Nephron (organoid): ENCODE data around the gene JMJD1C.

Source experiments
- H3K27ac Mint-ChIP-seq, 3 experiments: 2 replicates each; pipeline ENCODE4 v1.8.0; 2020; ENCODE audit warnings: mixed read lengths in 3 of 3, mild to moderate bottlenecking in 2 of 3, moderate library complexity in 1 of 3
- H3K27me3 Mint-ChIP-seq: 2 replicates; pipeline ENCODE4 v1.8.0; 2021; ENCODE audit warnings: low read depth, mild to moderate bottlenecking, moderate library complexity, mixed read lengths
- H3K36me3 Mint-ChIP-seq: 2 replicates; pipeline ENCODE4 v1.8.0; 2020; ENCODE audit warnings: low read depth, mixed read lengths
- H3K4me1 Mint-ChIP-seq: 2 replicates; pipeline ENCODE4 v1.8.0; 2020; ENCODE audit warnings: mixed read lengths
- H3K4me3 Mint-ChIP-seq, 3 experiments: 2 replicates each; pipeline ENCODE4 v1.8.0; 2020; ENCODE audit warnings: mild to moderate bottlenecking in 3 of 3, mixed read lengths in 3 of 3, moderate library complexity in 2 of 3
- H3K9me3 Mint-ChIP-seq: 2 replicates; pipeline ENCODE4 v1.8.0; 2020; ENCODE audit warnings: mixed read lengths
- TF ChIP-seq, protein P1 (sequence below), 3 experiments: fragments of 200-600 bp; sonication (generic); IDR thresholded peaks; one replicate each; pipeline ENCODE4 v1.5.0; 2021; ENCODE audit warnings: antibody characterized with exemption in 3 of 3; ENCODE audit not compliant: unreplicated experiment in 3 of 3

Gene JMJD1C

GRCh38 chr10:63133056-63133820 is 332.5 kb downstream of the JMJD1C start, which contains the start of gene NRBF2:
NRBF2 (plus strand) TSS chr10:63133328; CDS start chr10:63133471, 143 bp downstream.
- H3K9me3 Mint-ChIP-seq: peaks cover 14% of the 10 kb centered on the region
- H3K27me3 Mint-ChIP-seq: peaks cover 4% of the 10 kb centered on the region
- peak within 1 kb of the TSS; percentile 86 to 91 (median 89) for H3K4me3 Mint-ChIP-seq
- TF ChIP-seq, protein P1, sequence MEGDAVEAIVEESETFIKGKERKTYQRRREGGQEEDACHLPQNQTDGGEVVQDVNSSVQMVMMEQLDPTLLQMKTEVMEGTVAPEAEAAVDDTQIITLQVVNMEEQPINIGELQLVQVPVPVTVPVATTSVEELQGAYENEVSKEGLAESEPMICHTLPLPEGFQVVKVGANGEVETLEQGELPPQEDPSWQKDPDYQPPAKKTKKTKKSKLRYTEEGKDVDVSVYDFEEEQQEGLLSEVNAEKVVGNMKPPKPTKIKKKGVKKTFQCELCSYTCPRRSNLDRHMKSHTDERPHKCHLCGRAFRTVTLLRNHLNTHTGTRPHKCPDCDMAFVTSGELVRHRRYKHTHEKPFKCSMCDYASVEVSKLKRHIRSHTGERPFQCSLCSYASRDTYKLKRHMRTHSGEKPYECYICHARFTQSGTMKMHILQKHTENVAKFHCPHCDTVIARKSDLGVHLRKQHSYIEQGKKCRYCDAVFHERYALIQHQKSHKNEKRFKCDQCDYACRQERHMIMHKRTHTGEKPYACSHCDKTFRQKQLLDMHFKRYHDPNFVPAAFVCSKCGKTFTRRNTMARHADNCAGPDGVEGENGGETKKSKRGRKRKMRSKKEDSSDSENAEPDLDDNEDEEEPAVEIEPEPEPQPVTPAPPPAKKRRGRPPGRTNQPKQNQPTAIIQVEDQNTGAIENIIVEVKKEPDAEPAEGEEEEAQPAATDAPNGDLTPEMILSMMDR (IDR thresholded peaks at IDR 0.05; ENCODE audit: unreplicated experiment in 3 of 3): peak in 1 of 3 experiments; percentile 28
- peaks cover 3% of the 10 kb centered on the region for H3K36me3 Mint-ChIP-seq
- H3K27ac Mint-ChIP-seq: peak within 1 kb of the TSS; percentile 93 to 97 (median 95)
- peaks cover 9% of the 10 kb centered on the region for H3K4me1 Mint-ChIP-seq

DNA sequence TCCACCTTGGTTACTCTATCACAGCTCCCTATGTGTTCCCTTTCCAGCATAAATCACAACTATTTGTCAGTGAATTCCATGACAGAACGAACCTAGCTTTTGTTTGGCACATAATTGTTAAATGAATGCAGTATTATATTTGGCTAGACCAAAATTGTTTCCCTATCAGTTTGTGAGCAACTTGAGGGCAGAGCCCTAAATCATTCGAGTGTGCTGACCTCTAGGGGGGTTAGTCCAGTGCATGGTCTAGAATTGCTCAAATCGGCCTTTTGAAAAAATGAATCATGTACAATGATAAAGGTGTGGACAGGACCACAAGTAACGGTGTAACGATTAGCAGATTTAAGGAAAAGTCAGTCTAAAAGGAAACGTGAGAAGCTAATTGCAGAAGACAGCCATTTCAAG is 333.1 kb downstream of the JMJD1C start:
- Mint-ChIP-seq H3K27me3 (peaks cover 4% of the 10 kb centered on the region), H3K36me3 (peaks cover 3% of the 10 kb centered on the region)

DNA sequence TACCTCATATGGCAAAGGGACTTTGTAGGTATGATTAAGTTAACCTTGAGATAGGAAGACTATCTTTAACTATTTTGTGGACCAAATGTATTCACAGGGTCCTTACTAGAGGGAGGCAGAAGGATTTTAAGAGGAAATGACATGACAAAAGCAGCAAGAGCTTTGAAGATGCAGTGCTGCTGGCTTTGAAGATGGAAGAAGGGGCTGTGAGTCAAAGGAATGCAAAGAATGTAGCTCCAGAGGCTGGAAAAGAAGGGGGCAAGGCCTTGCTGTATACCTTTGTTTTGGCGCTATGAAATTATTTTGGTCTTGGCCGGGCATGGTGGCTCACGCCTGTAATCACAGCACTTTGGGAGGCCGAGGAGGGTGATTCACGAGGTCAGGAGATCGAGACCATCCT is 335.9 kb downstream of the JMJD1C start:
- H3K4me3 Mint-ChIP-seq: peak overlapping the region in 2 of 3 experiments; percentile 18 to 19
- H3K9me3 Mint-ChIP-seq: peaks cover 14% of the 10 kb centered on the region
- peaks cover 3% of the 10 kb centered on the region for H3K36me3 Mint-ChIP-seq
- peaks cover 9% of the 10 kb centered on the region for H3K27me3 Mint-ChIP-seq
- H3K27ac Mint-ChIP-seq: no peak overlapping the region
- H3K4me1 Mint-ChIP-seq: peaks cover 6% of the 10 kb centered on the region
- TF ChIP-seq, protein P1 (IDR thresholded peaks at IDR 0.05; ENCODE audit: unreplicated experiment in 3 of 3): no peak

More for the DNA sequence above, 333.1 kb downstream of the JMJD1C start:
- peaks cover 9% of the 10 kb centered on the region for H3K4me1 Mint-ChIP-seq
- peaks cover 14% of the 10 kb centered on the region for H3K9me3 Mint-ChIP-seq
- peak overlapping the region; percentile 93 to 97 (median 95) for H3K27ac Mint-ChIP-seq
- TF ChIP-seq, protein P1 (IDR thresholded peaks at IDR 0.05; ENCODE audit: unreplicated experiment in 3 of 3): no peak
- peak overlapping the region; percentile 86 to 91 (median 89) for H3K4me3 Mint-ChIP-seq

- H3K27me3 Mint-ChIP-seq: peaks cover 9% of the 10 kb centered on the region
- H3K4me1 Mint-ChIP-seq: no peaks in the 10 kb centered on the region
- H3K27ac Mint-ChIP-seq: no peak overlapping the region
- peaks cover 14% of the 10 kb centered on the region for H3K9me3 Mint-ChIP-seq
- H3K36me3 Mint-ChIP-seq: peaks cover 3% of the 10 kb centered on the region
- H3K4me3 Mint-ChIP-seq: no peak overlapping the region
- TF ChIP-seq, protein P1 (IDR thresholded peaks at IDR 0.05; ENCODE audit: unreplicated experiment in 3 of 3): no peak
These were observed 337.3 kb downstream of the JMJD1C start for GRCh38 chr10:63128443-63128842.

GRCh38 chr10:63125459-63125858 is 340.3 kb downstream of the JMJD1C start:
- Mint-ChIP-seq H3K4me1 (peaks cover 3% of the 10 kb centered on the region), H3K27me3 (peaks cover 4% of the 10 kb centered on the region), H3K36me3 (no peaks in the 10 kb centered on the region), H3K27ac (peak overlapping the region in 1 of 3 experiments; percentile 23), H3K4me3 (no peak overlapping the region), H3K9me3 (peaks cover 2% of the 10 kb centered on the region)
- TF ChIP-seq, protein P1 (IDR thresholded peaks at IDR 0.05; ENCODE audit: unreplicated experiment in 3 of 3): no peak
